GM12878 (cell line): Measurements from ENCODE around the gene NSD2. TPM values are rescaled to one million over a fixed set of nuclear protein-coding genes. Genes with fewer than 3 reads are reported as not detected.

Experiments
- ATAC-seq: fragments of 200-7000 bp; cut with Tn5 transposase; 3 replicates; pipeline ENCODE4 v1.9.1; 2020; ENCODE audit warnings: mild to moderate bottlenecking, moderate library complexity
- BruUV-seq: library from RNA; stranded (reverse); fragments of 400-500 nt; replicated peaks from 2 replicates; lab custom pipeline; 2021; lab: Mats Ljungman, UMichigan
- CTCF ChIA-PET: fragments of 300-600 bp; sonication (Branson Sonifier 250); formaldehyde crosslinking; extraction: SDS; loops from one replicate; lab custom pipeline; 2021; ENCODE audit warnings: inconsistent platforms; lab: Yijun Ruan, JAX
- POLR2A ChIA-PET: fragments of 350-600 bp; formaldehyde crosslinking; extraction: SDS; loops from one replicate; lab custom pipeline; 2021; ENCODE audit warnings: inconsistent platforms; lab: Charles Lee
- RAD21 ChIA-PET: fragments of 300-600 bp; sonication (Branson Sonifier 250); formaldehyde crosslinking; loops from one replicate; lab custom pipeline; 2023; ENCODE audit warnings: antibody characterized with exemption; ENCODE audit not compliant: unreplicated experiment; lab: Charles Lee
- SMC1A ChIA-PET: fragments of 300-600 bp; sonication (Branson Sonifier 250); formaldehyde crosslinking; loops from one replicate; lab custom pipeline; 2023; ENCODE audit not compliant: unreplicated experiment, uncharacterized antibody; lab: Charles Lee
- DNase-seq: peaks from one replicate; pipeline ENCODE4 v3.0.0-alpha.2; 2011; ENCODE audit warnings: low read depth, low spot score
- FAIRE-seq: peaks from 3 replicates; lab custom pipeline; 2011; peaks lifted over from hg19 to GRCh38; lab: Jason Lieb, UNC
- H2AFZ ChIP-seq: 2 replicates; pipeline ENCODE4 v1.6.0; 2011; ENCODE audit warnings: low read depth, low read length, control low read depth; ENCODE audit not compliant: control insufficient read depth
- H3K27ac ChIP-seq: 2 replicates; pipeline ENCODE4 v1.5.1; 2011; ENCODE audit warnings: control low read depth; ENCODE audit not compliant: control insufficient read depth, insufficient read depth
- H3K27me3 ChIP-seq, 2 experiments: replicated peaks in 1 of 2; 2 replicates each; pipeline versions ENCODE4 v1.6.0 to v1.6.1; 2011; ENCODE audit warnings: low read length in 1 of 2; ENCODE audit not compliant: control insufficient read depth in 2 of 2, insufficient read depth in 2 of 2
- H3K36me3 ChIP-seq, 2 experiments: 2 replicates each; pipeline ENCODE4 v1.5.1; 2011; ENCODE audit warnings: low read length in 1 of 2; ENCODE audit not compliant: control insufficient read depth in 2 of 2, insufficient read depth in 2 of 2
- H3K4me1 ChIP-seq: 2 replicates; pipeline ENCODE4 v1.6.1; 2011; ENCODE audit warnings: mild to moderate bottlenecking, low read length, moderate library complexity, mixed read lengths; ENCODE audit not compliant: control insufficient read depth, insufficient read depth
- H3K4me2 ChIP-seq: 2 replicates; pipeline ENCODE4 v1.6.0; 2011; ENCODE audit warnings: control low read depth; ENCODE audit not compliant: control insufficient read depth, insufficient read depth
- H3K4me3 ChIP-seq: fragments of 200-600 bp; sonication (generic); 2 replicates; pipeline ENCODE4 v1.5.1; 2016
- H3K79me2 ChIP-seq: 2 replicates; pipeline ENCODE4 v1.6.0; 2011; ENCODE audit warnings: low read length; ENCODE audit not compliant: control insufficient read depth, insufficient read depth
- H3K9ac ChIP-seq: 2 replicates; pipeline ENCODE4 v1.8.0; 2011; ENCODE audit warnings: low read length, control low read depth, mixed read lengths; ENCODE audit not compliant: control insufficient read depth, insufficient read depth
- H3K9me3 ChIP-seq: replicated peaks from 3 replicates; pipeline ENCODE4 v1.5.1; 2011; ENCODE audit warnings: mild to moderate bottlenecking, low read length; ENCODE audit not compliant: control insufficient read depth, insufficient read depth
- H4K20me1 ChIP-seq: 2 replicates; pipeline ENCODE4 v1.6.0; 2011; ENCODE audit not compliant: control insufficient read depth, insufficient read depth
- BACH1 ChIP-seq: fragments of 450-650 bp; IDR thresholded peaks from 2 replicates; pipeline ENCODE4 v1.6.1; 2017; ENCODE audit warnings: mild to moderate bottlenecking, borderline replicate concordance
- BCL3 ChIP-seq: IDR thresholded peaks from 2 replicates; pipeline ENCODE4 v1.6.1; 2011; ENCODE audit warnings: borderline replicate concordance, low read depth, mild to moderate bottlenecking, moderate library complexity, low read length; ENCODE audit not compliant: insufficient read depth, poor library complexity, severe bottlenecking
- EED ChIP-seq: sonication (generic); IDR thresholded peaks from 2 replicates; pipeline ENCODE4 v1.6.1; 2016; ENCODE audit warnings: antibody characterized with exemption, low read depth
- ESRRA ChIP-seq: IDR thresholded peaks from 2 replicates; pipeline ENCODE4 v1.6.1; 2012; ENCODE audit warnings: mild to moderate bottlenecking, low read length, improper control_type of control experiment
- HCFC1 ChIP-seq: fragments of 150-350 bp; IDR thresholded peaks from 2 replicates; pipeline ENCODE4 v1.6.1; 2014; ENCODE audit warnings: low read length
- IKZF1 ChIP-seq: fragments of 450-650 bp; conservative IDR thresholded peaks from 2 replicates; pipeline ENCODE4 v1.6.1; 2017; ENCODE audit warnings: antibody characterized with exemption, mild to moderate bottlenecking
- JUNB ChIP-seq: IDR thresholded peaks from 2 replicates; pipeline ENCODE4 v1.6.1; 2016; ENCODE audit warnings: antibody characterized with exemption, mild to moderate bottlenecking
- KDM1A ChIP-seq: fragments of 200-600 bp; sonication (generic); IDR thresholded peaks from 2 replicates; pipeline ENCODE4 v1.6.1; 2016; ENCODE audit warnings: borderline replicate concordance
- KLF5 ChIP-seq: fragments of 450-650 bp; IDR thresholded peaks from 2 replicates; pipeline ENCODE4 v1.6.1; 2014; ENCODE audit warnings: mild to moderate bottlenecking; ENCODE audit not compliant: partially characterized antibody
- MEF2A ChIP-seq: IDR thresholded peaks from 2 replicates; pipeline ENCODE4 v1.6.1; 2011; ENCODE audit warnings: low read depth, mild to moderate bottlenecking, low read length, moderate library complexity; ENCODE audit not compliant: insufficient read depth
- MEF2B ChIP-seq: fragments of 450-650 bp; IDR thresholded peaks from 2 replicates; pipeline ENCODE4 v1.6.1; 2018; ENCODE audit warnings: mild to moderate bottlenecking, moderate library complexity; ENCODE audit not compliant: partially characterized antibody, poor library complexity, severe bottlenecking
- MYC ChIP-seq: IDR thresholded peaks from 2 replicates; pipeline ENCODE4 v1.6.1; 2011; ENCODE audit warnings: mild to moderate bottlenecking, low read length, moderate library complexity, inconsistent platforms; ENCODE audit not compliant: insufficient read depth, insufficient replicate concordance, insufficient read length, severe bottlenecking
- POU2F2 ChIP-seq: IDR thresholded peaks from 3 replicates; pipeline ENCODE4 v1.6.1; 2011; ENCODE audit warnings: low read depth, mild to moderate bottlenecking, low read length, borderline replicate concordance
- SMC3 ChIP-seq: IDR thresholded peaks from 2 replicates; pipeline ENCODE4 v1.6.1; 2011; ENCODE audit warnings: low read length, improper control_type of control experiment, borderline replicate concordance
- STAT3 ChIP-seq: IDR thresholded peaks from 2 replicates; pipeline ENCODE4 v1.6.1; 2011; ENCODE audit warnings: low read depth, low read length, improper control_type of control experiment
- TBL1XR1 ChIP-seq: IDR thresholded peaks from 2 replicates; pipeline ENCODE4 v1.6.1; 2012; ENCODE audit warnings: low read depth, low read length, improper control_type of control experiment
- WGBS: methylation state at CpG from one replicate; pipeline ENCODE4 v1.1.6; 2016; ENCODE audit warnings: low lambda C conversion rate; ENCODE audit not compliant: insufficient replicate concordance, insufficient coverage; ENCODE audit errors: missing lambda C conversion rate; 5-methylcytosine and 5-hydroxymethylcytosine counted together
- in situ Hi-C: fragments of 300-500 bp; cut with MboI; formaldehyde crosslinking; loops from 9 replicates; pipeline ENCODE4 v1.14.3; 2018; ENCODE audit warnings: mixed read lengths
- intact Hi-C: fragments of 100-400 bp; cut with micrococcal nuclease; formaldehyde crosslinking; loops from one replicate; pipeline ENCODE4 v1.14.2; 2022; ENCODE audit not compliant: unreplicated experiment
- polyA plus RNA-seq, 11 experiments: library from polyadenylated mRNA; depleted of rRNA in 4 of 11; unstranded in 6 of 11; stranded (reverse) in 5 of 11; fragments of >200 nt; fragmentation: Nextera tagmentation in 4 of 11; fragmentation: Illumina TruSeq in 1 of 11; extraction: Ambion mirVana in 4 of 11; extraction: Trizol in 1 of 11; gene quantifications; 1 replicate in 1 of 11; 2 replicates in 10 of 11; pipeline versions ENCODE4 v1.2.1 to v1.2.3, GENCODE V29; 2011 to 2016; ENCODE audit warnings: inconsistent platforms in 2 of 11, missing spikeins in 2 of 11, low read depth in 1 of 11
- total RNA-seq, 4 experiments: library from RNA; depleted of rRNA in 3 of 4; stranded (reverse); fragments of >200 nt in 3 of 4; fragmentation: Illumina TruSeq in 1 of 4; extraction: Trizol in 1 of 4; gene quantifications; 2 replicates each; pipeline versions ENCODE4 v1.2.1 to v1.2.3, GENCODE V29; 2013 to 2021

NSD2 gene
- total and polyA plus RNA-seq, 10 of the 15 experiments (the other 5 are each of a cell fraction or from before 2014, with no cell fraction given), result 8.6 to 139 (median 67.2) TPM

GRCh38 chr4:1826531-1827350 lies 44.5 kb upstream of the NSD2 start:
- TF ChIP-seq STAT3, result no peak
- no peak for ATAC-seq

GRCh38 chr4:1830234-1830633 lies 41.0 kb upstream of the NSD2 start:
- Histone ChIP-seq H3K27me3 (no peaks in the 10 kb centered on the region), H3K4me3 (no peak overlapping the region), H4K20me1 (no peaks in the 10 kb centered on the region), H3K4me2 (no peak overlapping the region), H3K79me2 (peaks cover 2% of the 10 kb centered on the region), H2AFZ (no peak overlapping the region), H3K4me1 (peaks cover 30% of the 10 kb centered on the region), H3K27ac (no peak overlapping the region), H3K9ac (no peak overlapping the region), H3K36me3 (peaks cover 19 to 37% of the 10 kb centered on the region in 2 experiments; a peak in 3 of 4 replicates), H3K9me3 (no peaks in the 10 kb centered on the region)
- ChIA-PET CTCF (interaction anchor here (1.0 to 2.5 kb wide), 2 partner anchors 10 to 69 kb away, joined by 3 to 9 read pairs; no protein-coding TSS in a partner anchor), RAD21 (no interaction called here), SMC1A (interaction anchor here (0.7 to 1.7 kb wide), 3 partner anchors 21 to 70 kb away, joined by 3 to 6 read pairs (median 3); no protein-coding TSS in a partner anchor), POLR2A (interaction anchor here (0.6 kb wide), 2 partner anchors 15 to 29 kb away, joined by 3 read pairs; no protein-coding TSS in a partner anchor)
- intact Hi-C loops, result no loop called here
- ATAC-seq (no peak), FAIRE-seq (no peak), DNase-seq (no peak)
- WGBS, result 97% methylated on average over 3 of the region's 3 CpGs
- in situ Hi-C loops, result no loop called here
- no TSS peak for BruUV-seq
- no peak for TF ChIP-seq POU2F2
- TF ChIP-seq BACH1, result no peak
- no peak for TF ChIP-seq MYC
- TF ChIP-seq BCL3, result no peak
- TF ChIP-seq EED, result no peak
- no peak for TF ChIP-seq MEF2B
- no peak for TF ChIP-seq SMC3
- no peak for TF ChIP-seq HCFC1
- no peak for TF ChIP-seq IKZF1
- TF ChIP-seq STAT3, result no peak
- TF ChIP-seq ESRRA, result no peak
- no peak for TF ChIP-seq KLF5
- TF ChIP-seq MEF2A, result no peak
- TF ChIP-seq JUNB, result no peak
- TF ChIP-seq TBL1XR1, result no peak
- TF ChIP-seq KDM1A, result no peak

More at GRCh38 chr4:1826531-1827350, 44.5 kb upstream of the NSD2 start:
- CTCF ChIA-PET, result interaction anchor here (0.8 kb wide), 1 partner anchor 56 kb away, joined by 3 read pairs; no protein-coding TSS in a partner anchor
- FAIRE-seq, result no peak
- Histone ChIP-seq H3K36me3 (peaks cover 12 to 37% of the 10 kb centered on the region in 2 experiments; a peak in 3 of 4 replicates), H3K79me2 (no peaks in the 10 kb centered on the region), H3K4me1 (peaks cover 5% of the 10 kb centered on the region), H3K9me3 (no peaks in the 10 kb centered on the region), H3K9ac (no peak overlapping the region), H2AFZ (no peak overlapping the region), H3K27me3 (no peaks in the 10 kb centered on the region), H3K4me2 (no peak overlapping the region), H3K4me3 (no peak overlapping the region), H3K27ac (no peak overlapping the region), H4K20me1 (no peaks in the 10 kb centered on the region)
- in situ Hi-C loops, result no loop called here
- no peak for DNase-seq
- intact Hi-C loops, result no loop called here
- WGBS, result 97% methylated on average over 28 of the region's 30 CpGs
- SMC1A ChIA-PET, result no interaction called here
- POLR2A ChIA-PET, result interaction anchor here (0.5 kb wide), 1 partner anchor 43 kb away, joined by 3 read pairs; no protein-coding TSS in a partner anchor
- RAD21 ChIA-PET, result no interaction called here
- no TSS peak for BruUV-seq
